OCI-LY1 (cell line): ENCODE results near the gene NUP210.

Source experiments
- H2AFZ ChIP-seq: fragments of 200-600 bp; sonication (generic), shearing (Covaris generic); 2 replicates; pipeline ENCODE4 v1.6.0; 2014; ENCODE audit warnings: antibody characterized with exemption, mild to moderate bottlenecking, low read length
- H3F3A ChIP-seq: fragments of 200-600 bp; sonication (generic), shearing (Covaris generic); 2 replicates; pipeline ENCODE4 v1.6.0; 2014; ENCODE audit warnings: mild to moderate bottlenecking, antibody characterized with exemption, low read length, moderate library complexity; ENCODE audit not compliant: insufficient read depth
- H3K27ac ChIP-seq: fragments of 200-600 bp; sonication (generic); 2 replicates; pipeline ENCODE4 v1.5.1; 2014; ENCODE audit warnings: low read length, mixed run types, mild to moderate bottlenecking, low read depth; ENCODE audit not compliant: poor library complexity, severe bottlenecking
- H3K27me3 ChIP-seq: fragments of 200-600 bp; sonication (generic); 2 replicates; pipeline ENCODE4 v1.6.0; 2014; ENCODE audit warnings: antibody characterized with exemption, mild to moderate bottlenecking, low read length, moderate library complexity; ENCODE audit not compliant: insufficient read depth
- H3K36me3 ChIP-seq: fragments of 200-600 bp; sonication (generic); 2 replicates; pipeline ENCODE4 v1.6.1; 2014; ENCODE audit warnings: mild to moderate bottlenecking, antibody characterized with exemption, low read length, moderate library complexity, mixed read lengths; ENCODE audit not compliant: insufficient read depth
- H3K4me1 ChIP-seq: fragments of 200-600 bp; sonication (generic); 2 replicates; pipeline ENCODE4 v1.5.1; 2014; ENCODE audit warnings: mild to moderate bottlenecking, low read length, moderate library complexity; ENCODE audit not compliant: insufficient read depth, severe bottlenecking
- H3K4me2 ChIP-seq: fragments of 200-600 bp; sonication (generic), shearing (Covaris generic); 2 replicates; pipeline ENCODE4 v1.6.1; 2014; ENCODE audit warnings: low read length
- H3K4me3 ChIP-seq: fragments of 200-600 bp; sonication (generic); 2 replicates; pipeline ENCODE4 v1.5.1; 2014; ENCODE audit warnings: low read length, low read depth, mild to moderate bottlenecking, mixed read lengths; ENCODE audit not compliant: poor library complexity, severe bottlenecking
- H3K79me2 ChIP-seq: fragments of 200-600 bp; shearing (Covaris generic); 2 replicates; pipeline ENCODE4 v1.6.1; 2016; ENCODE audit warnings: mixed run types, low read length, mixed read lengths; ENCODE audit not compliant: insufficient read depth
- H3K9ac ChIP-seq: fragments of 200-600 bp; sonication (generic), shearing (Covaris generic); 2 replicates; pipeline ENCODE4 v1.6.1; 2014; ENCODE audit warnings: mild to moderate bottlenecking, low read length, mixed read lengths
- H3K9me2 ChIP-seq: fragments of 200-600 bp; sonication (generic), shearing (Covaris generic); 2 replicates; pipeline ENCODE4 v1.6.1; 2014; ENCODE audit warnings: low read depth, mild to moderate bottlenecking, low read length, mixed read lengths
- H3K9me3 ChIP-seq: fragments of 200-600 bp; shearing (Covaris generic); 2 replicates; pipeline ENCODE4 v1.6.1; 2014; ENCODE audit warnings: low read length, mixed read lengths
- H4K20me1 ChIP-seq: fragments of 200-600 bp; sonication (generic), shearing (Covaris generic); 2 replicates; pipeline ENCODE4 v1.6.0; 2016; ENCODE audit warnings: mild to moderate bottlenecking, low read length; ENCODE audit not compliant: insufficient read depth
- CTCF ChIP-seq: fragments of 200-600 bp; sonication (generic), shearing (Covaris generic); IDR thresholded peaks from 2 replicates; pipeline ENCODE4 v1.5.1; 2017; ENCODE audit warnings: mild to moderate bottlenecking, antibody characterized with exemption, low read length, moderate library complexity, mixed read lengths
- EZH2 ChIP-seq: fragments of 200-600 bp; sonication (generic), shearing (Covaris generic); IDR thresholded peaks from 2 replicates; pipeline ENCODE4 v1.8.0; 2017; ENCODE audit warnings: borderline replicate concordance, mixed run types, mild to moderate bottlenecking, antibody characterized with exemption, low read length, moderate library complexity, mixed read lengths

NUP210 gene

DNA sequence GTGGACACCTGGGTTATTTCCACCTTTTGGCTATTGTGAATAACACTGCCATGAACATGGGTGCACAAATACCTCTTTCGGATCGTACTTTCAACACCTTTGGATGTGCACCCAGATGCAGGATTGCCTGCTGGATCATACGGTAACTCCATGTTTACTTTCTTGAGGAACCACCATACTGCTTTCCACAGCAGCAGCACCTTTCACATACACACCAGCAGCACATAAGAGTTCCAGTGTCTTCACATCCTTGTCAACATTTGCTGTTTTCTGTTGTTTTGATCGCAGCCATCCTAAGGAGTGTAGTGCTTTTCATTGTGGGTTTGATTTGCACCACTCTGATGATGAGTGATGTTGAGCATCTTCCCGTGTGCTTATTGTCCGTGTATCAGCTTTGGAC, 51.3 kb downstream of the NUP210 start:
- H4K20me1 ChIP-seq: no peaks in the 10 kb centered on the region
- no peaks in the 10 kb centered on the region for H3K4me1 ChIP-seq
- no peaks in the 10 kb centered on the region for H3K79me2 ChIP-seq
- no peak overlapping the region for H3K4me3 ChIP-seq
- H3F3A ChIP-seq: no peaks in the 10 kb centered on the region
- no peaks in the 10 kb centered on the region for H3K27me3 ChIP-seq
- peaks cover 87% of the 10 kb centered on the region for H3K36me3 ChIP-seq
- H3K9me3 ChIP-seq: no peaks in the 10 kb centered on the region
- H3K9ac ChIP-seq: no peak overlapping the region
- TF ChIP-seq EZH2 (no peak), CTCF (no peak)
- no peak overlapping the region for H2AFZ ChIP-seq
- no peak overlapping the region for H3K27ac ChIP-seq
- H3K4me2 ChIP-seq: no peak overlapping the region
- H3K9me2 ChIP-seq: no peaks in the 10 kb centered on the region

DNA sequence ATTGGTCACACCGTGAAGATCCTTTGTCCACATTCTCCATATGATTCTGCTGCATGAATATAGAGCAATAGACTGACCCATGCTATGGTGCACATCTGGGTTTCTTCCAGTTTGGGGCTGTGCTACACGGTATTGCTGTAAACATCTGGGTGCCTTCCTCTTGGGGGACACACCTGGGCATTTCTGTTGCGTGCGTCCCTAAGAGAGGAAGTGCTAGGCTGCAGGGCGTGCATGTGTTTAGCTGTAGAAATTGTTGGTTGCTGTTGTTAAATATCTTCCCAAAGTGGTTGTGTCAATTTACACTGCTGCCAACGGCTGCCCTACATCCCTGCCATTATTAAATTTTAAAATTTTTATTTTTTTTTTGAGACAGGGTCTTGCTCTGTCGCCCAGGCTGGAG, 52.4 kb downstream of the NUP210 start:
- Histone ChIP-seq H3K9ac (no peak overlapping the region), H3K9me3 (no peaks in the 10 kb centered on the region), H3K36me3 (peaks cover 87% of the 10 kb centered on the region), H3K27me3 (no peaks in the 10 kb centered on the region), H3K4me1 (no peaks in the 10 kb centered on the region), H3K27ac (no peak overlapping the region), H3F3A (no peaks in the 10 kb centered on the region), H3K4me2 (no peak overlapping the region), H3K79me2 (no peaks in the 10 kb centered on the region), H2AFZ (no peak overlapping the region), H3K9me2 (no peaks in the 10 kb centered on the region), H4K20me1 (no peaks in the 10 kb centered on the region), H3K4me3 (no peak overlapping the region)
- TF ChIP-seq EZH2: no peak
- TF ChIP-seq CTCF: no peak

- Histone ChIP-seq H3K79me2 (no peaks in the 10 kb centered on the region), H3K27ac (no peak overlapping the region), H2AFZ (no peak overlapping the region), H3K9ac (no peak overlapping the region), H3K9me2 (no peaks in the 10 kb centered on the region), H3F3A (no peaks in the 10 kb centered on the region), H3K27me3 (no peaks in the 10 kb centered on the region), H3K4me3 (no peak overlapping the region), H3K4me1 (no peaks in the 10 kb centered on the region), H3K36me3 (peaks cover 87% of the 10 kb centered on the region), H4K20me1 (no peaks in the 10 kb centered on the region), H3K9me3 (no peaks in the 10 kb centered on the region), H3K4me2 (no peak overlapping the region)
- no peak for TF ChIP-seq CTCF
- TF ChIP-seq EZH2: no peak
These were observed 54.4 kb downstream of the NUP210 start for GRCh38 chr3:13365390-13366379.
